A673 (cell line): ENCODE data around the gene JMJD7. TPM values are rescaled to one million over a fixed set of nuclear protein-coding genes. Genes with fewer than 3 reads are reported as not detected.

Source experiments
- BruUV-seq: library from RNA; stranded (reverse); fragments of 400-500 nt; replicated peaks from 2 replicates; lab custom pipeline; 2021; lab: Mats Ljungman, UMichigan
- CTCF ChIA-PET: fragments of 300-600 bp; sonication (Branson Sonifier 250); formaldehyde crosslinking; loops from one replicate; lab custom pipeline; 2022; ENCODE audit warnings: antibody characterized with exemption; lab: Charles Lee
- POLR2A ChIA-PET: fragments of 300-600 bp; sonication (Branson Sonifier 250); formaldehyde crosslinking; loops from one replicate; lab custom pipeline; 2022; ENCODE audit warnings: antibody characterized with exemption; ENCODE audit not compliant: low non-redundant PET; lab: Charles Lee
- DNase-seq: peaks from one replicate; pipeline ENCODE4 v3.0.0-alpha.2; 2015; ENCODE audit warnings: low spot score
- H3K27ac ChIP-seq: fragments of 200-600 bp; sonication (generic); 2 replicates; pipeline ENCODE4 v1.5.1; 2016; ENCODE audit warnings: mixed run types, low read depth, mild to moderate bottlenecking, mixed read lengths, antibody characterized with exemption, low read length; ENCODE audit not compliant: poor library complexity, severe bottlenecking
- H3K27me3 ChIP-seq: fragments of 200-600 bp; sonication (generic); replicated peaks from 2 replicates; pipeline ENCODE4 v1.6.1; 2017; ENCODE audit warnings: mixed run types, low read depth, mild to moderate bottlenecking, mixed read lengths, antibody characterized with exemption, low read length; ENCODE audit not compliant: insufficient read depth, poor library complexity
- H3K36me3 ChIP-seq: fragments of 200-600 bp; sonication (generic); 2 replicates; pipeline ENCODE4 v1.6.1; 2016; ENCODE audit warnings: mixed run types, mild to moderate bottlenecking, mixed read lengths, antibody characterized with exemption, low read length; ENCODE audit not compliant: insufficient read depth, poor library complexity, severe bottlenecking
- H3K4me1 ChIP-seq: fragments of 200-600 bp; sonication (generic); 2 replicates; pipeline ENCODE4 v1.6.1; 2017; ENCODE audit warnings: mixed run types, mild to moderate bottlenecking, mixed read lengths, antibody characterized with exemption, low read length; ENCODE audit not compliant: insufficient read depth, poor library complexity, severe bottlenecking
- H3K4me3 ChIP-seq: fragments of 200-600 bp; sonication (generic); 2 replicates; pipeline ENCODE4 v1.5.1; 2016; ENCODE audit warnings: low read depth, mixed run types, mild to moderate bottlenecking, mixed read lengths, low read length; ENCODE audit not compliant: poor library complexity, severe bottlenecking
- H3K9me3 ChIP-seq: fragments of 200-600 bp; sonication (generic); 2 replicates; pipeline ENCODE4 v1.6.1; 2016; ENCODE audit warnings: mixed run types, low read depth, mild to moderate bottlenecking, mixed read lengths, antibody characterized with exemption, low read length; ENCODE audit not compliant: poor library complexity, severe bottlenecking
- EZH2 ChIP-seq: fragments of 200-600 bp; sonication (generic); IDR thresholded peaks from 2 replicates; pipeline ENCODE4 v1.6.1; 2017; ENCODE audit warnings: borderline replicate concordance, low read depth, mild to moderate bottlenecking, mixed read lengths, antibody characterized with exemption, low read length; ENCODE audit not compliant: poor library complexity, severe bottlenecking
- intact Hi-C: fragments of 100-400 bp; cut with micrococcal nuclease; formaldehyde crosslinking; loops from one replicate; pipeline ENCODE4 v1.10.0; 2022; ENCODE audit not compliant: unreplicated experiment
- total RNA-seq: library from RNA; stranded (reverse); gene quantifications from 2 replicates; pipeline ENCODE4 v1.2.3, GENCODE V29; 2021
- TF ChIP-seq, protein P1 (sequence below): fragments of 300-800, 200-600 bp; sonication (generic); conservative IDR thresholded peaks from 2 replicates; pipeline ENCODE4 v1.5.1; 2017; ENCODE audit warnings: low read depth, mild to moderate bottlenecking, antibody characterized with exemption, low read length, moderate library complexity, mixed read lengths

JMJD7 gene
- total RNA-seq, 1 experiment from 2014 or later: 18.8 TPM

DNA sequence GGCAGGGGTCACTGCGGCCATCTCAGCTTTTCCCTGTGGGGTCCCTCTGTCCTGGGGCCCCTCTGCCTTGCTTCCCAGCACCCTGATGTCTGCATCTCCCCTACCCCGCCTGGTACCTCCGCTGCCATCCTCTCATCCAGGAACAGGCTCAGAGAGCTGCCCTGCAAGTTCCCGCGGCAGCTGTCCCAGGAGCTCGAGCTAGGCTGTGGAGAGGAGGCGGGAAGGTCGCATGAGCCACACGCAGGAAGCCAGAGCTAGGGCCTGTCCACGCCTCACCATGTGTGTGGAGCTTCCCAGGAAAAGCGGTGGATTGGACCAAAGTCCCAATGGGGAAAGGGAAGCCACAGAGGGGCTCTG is 23.3 kb downstream of the JMJD7 start:
- no peak overlapping the region for H3K27ac ChIP-seq
- no peaks in the 10 kb centered on the region for H3K4me1 ChIP-seq
- POLR2A ChIA-PET: no interaction called here
- H3K27me3 ChIP-seq: no peaks in the 10 kb centered on the region
- peaks cover 7% of the 10 kb centered on the region for H3K36me3 ChIP-seq
- TF ChIP-seq EZH2: no peak
- TF ChIP-seq, protein P1, sequence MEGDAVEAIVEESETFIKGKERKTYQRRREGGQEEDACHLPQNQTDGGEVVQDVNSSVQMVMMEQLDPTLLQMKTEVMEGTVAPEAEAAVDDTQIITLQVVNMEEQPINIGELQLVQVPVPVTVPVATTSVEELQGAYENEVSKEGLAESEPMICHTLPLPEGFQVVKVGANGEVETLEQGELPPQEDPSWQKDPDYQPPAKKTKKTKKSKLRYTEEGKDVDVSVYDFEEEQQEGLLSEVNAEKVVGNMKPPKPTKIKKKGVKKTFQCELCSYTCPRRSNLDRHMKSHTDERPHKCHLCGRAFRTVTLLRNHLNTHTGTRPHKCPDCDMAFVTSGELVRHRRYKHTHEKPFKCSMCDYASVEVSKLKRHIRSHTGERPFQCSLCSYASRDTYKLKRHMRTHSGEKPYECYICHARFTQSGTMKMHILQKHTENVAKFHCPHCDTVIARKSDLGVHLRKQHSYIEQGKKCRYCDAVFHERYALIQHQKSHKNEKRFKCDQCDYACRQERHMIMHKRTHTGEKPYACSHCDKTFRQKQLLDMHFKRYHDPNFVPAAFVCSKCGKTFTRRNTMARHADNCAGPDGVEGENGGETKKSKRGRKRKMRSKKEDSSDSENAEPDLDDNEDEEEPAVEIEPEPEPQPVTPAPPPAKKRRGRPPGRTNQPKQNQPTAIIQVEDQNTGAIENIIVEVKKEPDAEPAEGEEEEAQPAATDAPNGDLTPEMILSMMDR: no peak
- BruUV-seq: no TSS peak
- no peaks in the 10 kb centered on the region for H3K9me3 ChIP-seq
- no peak overlapping the region for H3K4me3 ChIP-seq
- CTCF ChIA-PET: no interaction called here
- DNase-seq: no peak
- intact Hi-C loops: no loop called here

DNA sequence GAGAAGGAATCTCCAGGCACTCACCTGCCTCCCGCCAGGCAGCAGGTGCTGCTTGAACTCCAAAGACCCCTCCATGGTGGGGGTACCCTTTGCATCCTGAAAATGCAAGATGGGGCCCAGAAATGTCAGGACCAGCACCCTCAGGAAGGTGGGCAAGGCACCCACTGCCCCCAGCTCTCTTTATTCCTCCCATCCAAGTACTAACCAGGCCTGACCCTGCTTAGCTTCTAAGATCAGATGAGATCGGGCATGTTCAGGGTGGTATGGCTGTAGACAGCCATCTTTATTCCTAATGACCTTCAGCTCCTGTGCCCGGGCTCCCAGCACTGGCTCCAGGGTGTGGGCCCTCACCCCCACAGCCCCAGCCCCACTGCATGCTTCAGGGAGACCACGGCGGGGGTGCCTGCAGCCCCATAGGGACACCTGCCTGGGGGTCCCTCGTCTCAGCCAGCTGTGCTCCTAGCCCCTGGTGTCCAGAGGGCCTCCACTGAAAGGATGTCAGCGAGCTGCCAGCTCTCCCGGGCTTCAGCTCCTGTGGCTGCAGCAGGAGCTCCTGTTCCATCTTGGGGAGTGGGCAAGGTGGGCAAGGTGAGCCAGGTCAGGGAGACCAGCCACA is 24.0 kb downstream of the JMJD7 start:
- BruUV-seq: no TSS peak
- H3K27ac ChIP-seq: no peak overlapping the region
- H3K4me3 ChIP-seq: no peak overlapping the region
- intact Hi-C loops: no loop called here
- no peaks in the 10 kb centered on the region for H3K27me3 ChIP-seq
- H3K9me3 ChIP-seq: no peaks in the 10 kb centered on the region
- H3K4me1 ChIP-seq: no peaks in the 10 kb centered on the region
- ChIA-PET CTCF (interaction anchor here (0.7 kb wide), 1 partner anchor 33 kb away, joined by 3 read pairs; no protein-coding TSS in a partner anchor), POLR2A (interaction anchor here (1.5 kb wide), 1 partner anchor 31 kb away, joined by 3 read pairs; no protein-coding TSS in a partner anchor)
- no peak for DNase-seq
- no peak for TF ChIP-seq EZH2
- TF ChIP-seq, protein P1: no peak
- peaks cover under 1% of the 10 kb centered on the region for H3K36me3 ChIP-seq

DNA sequence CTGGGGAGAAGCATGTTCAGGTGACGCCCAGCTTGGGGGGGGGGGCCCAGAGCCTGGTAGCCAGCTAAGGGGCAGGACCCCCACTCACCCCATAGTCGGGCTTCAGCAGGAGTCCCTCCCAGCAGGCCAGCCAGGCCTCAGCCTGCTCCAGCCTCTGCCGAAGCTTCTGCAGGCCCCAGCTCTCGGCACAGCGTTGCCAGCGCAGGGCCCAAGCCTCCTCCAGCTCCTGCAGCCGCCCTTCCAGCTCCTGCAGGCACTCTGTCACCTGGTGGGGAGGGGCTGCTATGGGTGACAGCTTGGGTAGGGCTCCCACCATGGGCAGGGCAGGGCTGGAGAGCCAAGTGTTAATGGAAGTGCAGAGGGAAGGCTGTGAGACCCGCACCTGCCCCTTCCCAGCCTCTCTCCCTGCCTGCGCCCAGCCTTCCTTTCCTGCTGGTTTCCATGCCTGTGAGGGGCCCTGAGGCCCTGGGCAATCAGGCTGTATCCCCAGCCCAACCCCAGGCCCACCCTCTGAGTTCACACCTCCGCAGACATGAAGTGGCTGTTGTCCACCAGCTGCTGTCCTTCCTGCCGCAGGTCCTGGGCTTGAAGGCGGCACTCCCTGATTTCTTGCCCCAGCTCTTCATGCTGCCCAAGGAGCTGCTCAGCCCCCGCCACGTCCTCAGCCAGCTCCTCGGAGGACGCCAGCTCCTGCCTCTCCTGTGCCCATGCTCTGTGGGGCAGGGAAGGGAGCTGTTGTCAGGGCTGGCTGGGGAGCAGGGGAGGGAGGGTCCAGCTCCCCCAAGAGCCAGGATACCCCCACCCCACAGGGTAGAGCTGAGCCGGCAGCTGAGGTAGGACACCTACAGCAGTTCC is 25.1 kb downstream of the JMJD7 start:
- no TSS peak for BruUV-seq
- CTCF ChIA-PET: interaction anchor here (0.6 to 0.7 kb wide), 2 partner anchors 35 to 233 kb away, joined by 3 to 9 read pairs; no protein-coding TSS in a partner anchor
- no peaks in the 10 kb centered on the region for H3K36me3 ChIP-seq
- H3K4me3 ChIP-seq: no peak overlapping the region
- H3K27ac ChIP-seq: no peak overlapping the region
- H3K27me3 ChIP-seq: no peaks in the 10 kb centered on the region
- DNase-seq: no peak
- H3K4me1 ChIP-seq: no peaks in the 10 kb centered on the region
- POLR2A ChIA-PET: interaction anchor here (1.5 kb wide), 1 partner anchor 32 kb away, joined by 3 read pairs; no protein-coding TSS in a partner anchor
- intact Hi-C loops: no loop called here
- TF ChIP-seq, protein P1: no peak
- no peak for TF ChIP-seq EZH2
- no peaks in the 10 kb centered on the region for H3K9me3 ChIP-seq
